ENCODE measurements around the gene ZNF805.

GRCh38 chr19:57267291-57267690, 26.9 kb downstream of the ZNF805 start:
- no peak for TF ChIP-seq CTCF (IDR thresholded peaks at IDR 0.05)
- TF ChIP-seq POLR2A (IDR thresholded peaks at IDR 0.05) = no peak

Data from vagina (tissue), 2 donors.